Heart right ventricle (tissue), 16 donors: ENCODE data around the gene AGTRAP. TPM values are rescaled to one million over a fixed set of nuclear protein-coding genes. Genes with fewer than 3 reads are reported as not detected.
A peak's percentile ranks its signal among the peaks of the same experiment; 100 is the strongest.

Experiments used
- ATAC-seq, 8 donors: fragments of 200-7000 bp; cut with Tn5 transposase; one replicate each; pipeline ENCODE4 v1.9.1; 2020; ENCODE audit warnings: mild to moderate bottlenecking in 8 of 8, moderate library complexity in 8 of 8, moderate number of reproducible peaks in 1 of 8
- DNase-seq, 2 donors: peaks; one replicate each; pipeline ENCODE4 v3.0.0-alpha.2; 2020
- H3K27ac ChIP-seq, 10 donors: fragments of 200-600 bp; sonication (generic) in 2 of 10; one replicate each; pipeline versions ENCODE4 v1.5.0 to v1.8.0; 2020 to 2022; ENCODE audit warnings: mild to moderate bottlenecking in 3 of 10
- H3K27me3 ChIP-seq, 7 donors: fragments of 200-600 bp; one replicate each; pipeline ENCODE4 v1.8.0; 2021 to 2022; ENCODE audit warnings: mild to moderate bottlenecking in 2 of 7
- H3K36me3 ChIP-seq, 9 donors: fragments of 200-600 bp; sonication (generic) in 1 of 9; one replicate each; pipeline versions ENCODE4 v1.5.0 to v1.8.0; 2020 to 2022; ENCODE audit warnings: mild to moderate bottlenecking in 2 of 9
- H3K4me1 ChIP-seq, 9 donors: fragments of 200-600 bp; sonication (generic) in 1 of 9; one replicate each; pipeline versions ENCODE4 v1.5.0 to v1.8.0; 2020 to 2022; ENCODE audit warnings: mild to moderate bottlenecking in 4 of 9
- H3K4me3 ChIP-seq, 10 donors: fragments of 200-600 bp; sonication (generic) in 2 of 10; one replicate each; pipeline versions ENCODE4 v1.5.0 to v1.8.0; 2020 to 2022; ENCODE audit warnings: mild to moderate bottlenecking in 7 of 10, moderate library complexity in 2 of 10
- H3K9me3 ChIP-seq, 11 donors: fragments of 200-600 bp in 10 of 11; sonication (generic) in 2 of 11; one replicate each; pipeline versions ENCODE4 v1.5.0 to v1.8.0; 2013 to 2022; ENCODE audit warnings: mild to moderate bottlenecking in 2 of 11, control low read depth in 1 of 11, moderate library complexity in 1 of 11
- WGBS, 2 donors: extraction: QIAGEN DNeasy Blood & Tissue Kit; methylation state at CpG; one replicate each; pipeline ENCODE4 v1.1.7; 2013; ENCODE audit warnings: inconsistent platforms in 1 of 2; 5-methylcytosine and 5-hydroxymethylcytosine counted together
- intact Hi-C, 10 donors: fragments of 100-400 bp; cut with DNase I; formaldehyde crosslinking; loops; one replicate each; pipeline versions ENCODE4 v1.11.1 to v1.14.2; 2022
- polyA plus RNA-seq, 2 donors: library from polyadenylated mRNA; stranded (reverse); fragments of 200-250 nt; gene quantifications; one replicate each; pipeline ENCODE4 v1.2.3, GENCODE V29; 2013
- total RNA-seq, 10 donors: library from RNA; stranded (reverse); fragmentation: NEBNext Ultra II Directional in 3 of 10; extraction: Animal tissue kit (Norgen Biotek cat#: 25700) in 3 of 10; gene quantifications; one replicate each; pipeline versions ENCODE4 v1.2.1 to v1.2.4, GENCODE V29; 2021 to 2023
- TF ChIP-seq, protein P1 (sequence below), 9 donors: fragments of 200-600 bp; sonication (generic) in 2 of 9; IDR thresholded peaks; one replicate each; pipeline versions ENCODE4 v1.5.0 to v1.8.0; 2021 to 2022; ENCODE audit warnings: antibody characterized with exemption in 9 of 9, mild to moderate bottlenecking in 5 of 9, moderate library complexity in 1 of 9
- donor health status: Arrhythmogenic right ventricular cardiomyopathy.
- donor health status: ischemic (EF 13 %, LVEDD 7.1; RV severe dilation, severe dysfunction).
- donor health status: healthy with polysubstance abuse.
- donor health status: DM: no; HTN: yes; CAD: no.
- donor health status: DM: no; HTN: no; CAD: no.
- donor health status: ischemic (EF 25% LVEDD 6.9; RV normal size, moderate dysfunction).
- donor health status: ischemic (EF 25% LVEDD 5.7; RV mildly dilated, moderate dysfunction).
- donor health status: healthy.
- donor health status: DM: yes; HTN: yes; CAD: no.
- donor health status: Ischemic cardiomyopathy.
- donor health status: ischemic (EF 35%, LVEDD 5.7; RV mildly dilated, moderate dysfunction).
- donor health status: nonischemic (EF 11% LVEDD 7.7; RV severe dilation, severe dysfunction).
- donor health status: DM: yes; HTN: yes; CAD: no.
- donor health status: PGD.
- donor health status: ischemic (EF 29% LVEDD 5.4; RV normal size, mild dysfunction).
- donor health status: nonischemic (EF 23%, LVEDD 6.1; RV moderate dilation, normal function).

The AGTRAP gene
- total and polyA plus RNA-seq, 12 donors: 12.9 to 96.7 (median 19.2) TPM

GRCh38 chr1:11740258-11741192 lies 4.6 kb downstream of the AGTRAP start:
- DNase-seq (no peak), ATAC-seq (no peak)
- H3K4me1 ChIP-seq: peaks cover 0 to 69% (median 16%) of the 10 kb centered on the region in 9 donors
- H3K4me3 ChIP-seq: no peak overlapping the region
- TF ChIP-seq, protein P1, sequence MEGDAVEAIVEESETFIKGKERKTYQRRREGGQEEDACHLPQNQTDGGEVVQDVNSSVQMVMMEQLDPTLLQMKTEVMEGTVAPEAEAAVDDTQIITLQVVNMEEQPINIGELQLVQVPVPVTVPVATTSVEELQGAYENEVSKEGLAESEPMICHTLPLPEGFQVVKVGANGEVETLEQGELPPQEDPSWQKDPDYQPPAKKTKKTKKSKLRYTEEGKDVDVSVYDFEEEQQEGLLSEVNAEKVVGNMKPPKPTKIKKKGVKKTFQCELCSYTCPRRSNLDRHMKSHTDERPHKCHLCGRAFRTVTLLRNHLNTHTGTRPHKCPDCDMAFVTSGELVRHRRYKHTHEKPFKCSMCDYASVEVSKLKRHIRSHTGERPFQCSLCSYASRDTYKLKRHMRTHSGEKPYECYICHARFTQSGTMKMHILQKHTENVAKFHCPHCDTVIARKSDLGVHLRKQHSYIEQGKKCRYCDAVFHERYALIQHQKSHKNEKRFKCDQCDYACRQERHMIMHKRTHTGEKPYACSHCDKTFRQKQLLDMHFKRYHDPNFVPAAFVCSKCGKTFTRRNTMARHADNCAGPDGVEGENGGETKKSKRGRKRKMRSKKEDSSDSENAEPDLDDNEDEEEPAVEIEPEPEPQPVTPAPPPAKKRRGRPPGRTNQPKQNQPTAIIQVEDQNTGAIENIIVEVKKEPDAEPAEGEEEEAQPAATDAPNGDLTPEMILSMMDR (IDR thresholded peaks at IDR 0.05): no peak
- WGBS, 2 donors: 66 to 68% methylated on average over 15 of the region's 15 CpGs
- no peaks in the 10 kb centered on the region for H3K27me3 ChIP-seq
- no peaks in the 10 kb centered on the region for H3K9me3 ChIP-seq
- intact Hi-C loops: loop anchor here in 1 of 10 donors (10.0 kb wide), 1 partner anchor 74 kb away; no protein-coding TSS in a partner anchor
- H3K27ac ChIP-seq: peak overlapping the region in 1 of 10 donors; percentile 49
- H3K36me3 ChIP-seq: peaks cover 0 to 16% (median 0%) of the 10 kb centered on the region in 9 donors

GRCh38 chr1:11741482-11741881 lies 5.5 kb downstream of the AGTRAP start:
- no peak for DNase-seq
- TF ChIP-seq, protein P1 (IDR thresholded peaks at IDR 0.05): no peak
- no peaks in the 10 kb centered on the region for H3K9me3 ChIP-seq
- WGBS, 2 donors: 90 to 94% methylated on average over 4 of the region's 4 CpGs
- H3K27ac ChIP-seq: peak overlapping the region in 1 of 10 donors; percentile 49
- ATAC-seq: no peak
- H3K4me3 ChIP-seq: no peak overlapping the region
- intact Hi-C loops: loop anchor here in 1 of 10 donors (10.0 kb wide), 1 partner anchor 73 kb away; no protein-coding TSS in a partner anchor
- peaks cover 0 to 26% (median 0%) of the 10 kb centered on the region in 9 donors for H3K36me3 ChIP-seq
- no peaks in the 10 kb centered on the region for H3K27me3 ChIP-seq
- peaks cover 0 to 75% (median 18%) of the 10 kb centered on the region in 9 donors for H3K4me1 ChIP-seq

DNA sequence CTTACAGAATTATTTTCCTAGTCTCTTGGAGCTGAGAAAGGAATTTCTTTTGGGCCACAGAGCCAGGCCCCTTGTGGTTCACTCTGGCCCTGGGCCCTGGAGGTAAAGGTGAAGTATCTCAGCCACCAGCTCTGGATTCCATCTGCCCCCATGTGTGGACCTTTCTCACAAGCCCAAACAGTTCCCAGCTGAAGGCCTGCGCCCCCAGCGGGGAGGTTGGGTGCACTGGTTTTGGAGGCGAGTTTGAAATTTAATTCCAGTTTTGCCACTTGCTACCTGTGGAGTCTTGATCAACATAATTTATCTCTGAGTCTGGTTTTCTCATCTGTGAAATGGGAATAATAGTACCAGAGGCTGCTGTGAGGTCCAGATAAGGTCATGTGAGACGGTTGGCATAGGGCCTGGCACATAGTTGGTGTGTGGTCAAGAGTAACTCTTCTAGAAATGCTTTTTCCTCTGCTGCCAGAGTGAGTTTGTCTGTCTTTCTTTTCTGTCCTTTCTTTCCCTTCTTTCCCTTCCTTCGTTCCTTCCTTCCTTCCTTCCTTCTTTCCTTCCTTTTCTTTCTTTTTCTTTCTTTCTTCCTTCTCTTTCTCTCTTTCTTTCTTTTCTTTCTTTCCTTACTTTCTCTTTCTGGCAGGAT lies 6.1 kb downstream of the AGTRAP start:
- TF ChIP-seq, protein P1 (IDR thresholded peaks at IDR 0.05): no peak
- Histone ChIP-seq H3K9me3 (no peaks in the 10 kb centered on the region), H3K4me1 (peaks cover 0 to 76% (median 18%) of the 10 kb centered on the region in 9 donors), H3K36me3 (peaks cover 0 to 31% (median 0%) of the 10 kb centered on the region in 9 donors), H3K4me3 (no peak overlapping the region), H3K27ac (no peak overlapping the region), H3K27me3 (no peaks in the 10 kb centered on the region)
- WGBS, 2 donors: 82 to 90% methylated on average over 5 of the region's 5 CpGs
- intact Hi-C loops: loop anchor here in 1 of 10 donors (10.0 kb wide), 1 partner anchor 73 kb away; no protein-coding TSS in a partner anchor
- no peak for ATAC-seq
- DNase-seq: no peak

DNA sequence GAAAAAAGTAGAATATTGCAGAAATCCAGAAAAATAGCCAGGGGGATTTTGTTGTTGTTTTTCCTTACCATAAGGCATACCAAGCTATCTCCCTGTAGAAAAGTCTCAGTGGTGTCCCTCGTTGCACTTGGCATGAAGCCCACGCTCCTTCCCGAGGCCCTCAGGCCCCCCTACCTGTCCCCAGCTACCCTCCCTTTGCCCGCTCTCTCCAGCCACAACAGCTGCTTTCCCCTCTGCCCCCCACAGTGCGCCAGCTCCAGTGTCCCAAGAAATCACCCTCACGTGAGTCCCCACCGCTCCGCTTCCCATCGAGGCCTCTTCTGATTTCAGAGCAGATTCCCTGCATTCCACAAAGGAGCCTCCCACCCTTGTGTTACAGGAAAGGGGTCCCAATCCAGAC lies 8.4 kb downstream of the AGTRAP start:
- ATAC-seq (no peak), DNase-seq (no peak)
- H3K4me1 ChIP-seq: peaks cover 0 to 54% (median 12%) of the 10 kb centered on the region in 9 donors
- H3K4me3 ChIP-seq: no peak overlapping the region
- no peaks in the 10 kb centered on the region for H3K9me3 ChIP-seq
- intact Hi-C loops: loop anchor here in 1 of 10 donors (10.0 kb wide), 1 partner anchor 71 kb away; no protein-coding TSS in a partner anchor
- TF ChIP-seq, protein P1 (IDR thresholded peaks at IDR 0.05): no peak
- H3K27ac ChIP-seq: no peak overlapping the region
- H3K36me3 ChIP-seq: peaks cover 0 to 54% (median 8%) of the 10 kb centered on the region in 9 donors
- H3K27me3 ChIP-seq: no peaks in the 10 kb centered on the region
- WGBS, 2 donors: 75 to 80% methylated on average over 9 of the region's 9 CpGs
